Measurements from ENCODE around the gene CNIH4.
"Not testable (repeated sequence)": the region's sequence is repeated elsewhere in the genome, so short reads cannot be mapped to it uniquely, and the experiment has no call there.

CNIH4 gene

DNA sequence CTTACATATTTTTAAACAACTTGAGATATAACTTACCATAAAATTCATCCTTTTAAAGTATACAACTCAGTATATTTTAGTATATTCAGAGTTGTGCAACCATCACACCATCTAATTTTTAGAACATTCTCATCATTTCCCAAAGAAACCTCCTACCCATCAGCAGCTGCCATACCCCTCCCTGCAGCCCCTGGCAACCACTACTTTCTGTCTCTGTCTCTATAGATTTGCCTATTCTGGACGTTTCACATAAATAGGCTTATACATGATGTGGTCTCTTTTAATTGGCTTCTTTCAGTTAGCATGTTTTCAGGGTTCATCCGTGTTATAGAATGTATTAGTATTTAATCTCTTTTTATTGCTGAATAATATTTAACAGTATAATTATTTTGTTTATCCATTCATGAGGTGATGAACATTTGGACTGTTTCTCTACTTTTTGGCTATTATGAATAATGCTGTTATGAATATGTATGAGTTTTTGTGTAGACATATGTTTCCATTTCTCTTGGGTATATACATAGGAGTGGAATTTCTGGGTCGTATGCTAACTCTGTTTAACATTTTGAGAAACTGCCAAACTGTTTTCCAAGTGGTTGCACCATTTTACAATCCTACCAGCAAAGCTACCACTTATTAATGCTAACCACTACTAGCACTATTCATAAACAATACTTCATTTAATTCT is 48.4 kb downstream of the CNIH4 start:
- no peak for DNase-seq

DNA sequence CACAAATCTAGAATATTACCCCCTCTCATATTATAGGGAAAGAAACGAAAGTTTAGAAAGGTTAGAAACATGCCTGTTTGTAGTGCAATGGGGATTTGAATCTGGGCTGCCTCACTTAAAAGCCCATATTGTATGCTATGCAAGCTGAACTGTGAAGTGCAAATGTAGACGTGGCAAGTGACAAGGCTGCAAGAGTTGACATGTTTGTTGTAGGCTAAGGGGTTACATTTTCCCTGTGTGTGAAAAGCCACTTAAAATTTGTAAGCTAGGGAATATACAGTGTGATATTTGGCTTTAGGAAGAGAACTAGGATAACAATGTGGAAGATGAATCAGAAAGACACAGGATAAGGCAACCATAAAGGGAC is 48.9 kb downstream of the CNIH4 start:
- DNase-seq: no peak

DNA sequence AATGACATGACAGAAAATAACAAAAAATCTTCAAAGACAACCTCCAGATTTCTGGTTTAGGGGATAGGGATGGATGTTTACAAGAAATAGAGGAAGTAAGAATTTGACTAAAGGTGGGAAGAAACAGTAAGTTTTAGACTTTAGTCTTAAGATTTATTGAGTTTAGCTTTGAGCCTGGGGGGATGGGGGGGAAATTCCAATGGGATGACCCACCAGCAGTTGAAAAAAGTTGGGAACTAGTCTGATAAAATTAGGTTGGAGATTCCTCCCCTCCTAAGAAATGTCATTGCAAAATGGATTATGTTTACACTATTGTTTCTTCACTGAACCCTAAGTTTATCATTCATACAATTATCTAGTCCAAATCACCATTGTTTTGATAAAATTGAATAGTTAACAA is 49.5 kb downstream of the CNIH4 start:
- no peak for DNase-seq

DNA sequence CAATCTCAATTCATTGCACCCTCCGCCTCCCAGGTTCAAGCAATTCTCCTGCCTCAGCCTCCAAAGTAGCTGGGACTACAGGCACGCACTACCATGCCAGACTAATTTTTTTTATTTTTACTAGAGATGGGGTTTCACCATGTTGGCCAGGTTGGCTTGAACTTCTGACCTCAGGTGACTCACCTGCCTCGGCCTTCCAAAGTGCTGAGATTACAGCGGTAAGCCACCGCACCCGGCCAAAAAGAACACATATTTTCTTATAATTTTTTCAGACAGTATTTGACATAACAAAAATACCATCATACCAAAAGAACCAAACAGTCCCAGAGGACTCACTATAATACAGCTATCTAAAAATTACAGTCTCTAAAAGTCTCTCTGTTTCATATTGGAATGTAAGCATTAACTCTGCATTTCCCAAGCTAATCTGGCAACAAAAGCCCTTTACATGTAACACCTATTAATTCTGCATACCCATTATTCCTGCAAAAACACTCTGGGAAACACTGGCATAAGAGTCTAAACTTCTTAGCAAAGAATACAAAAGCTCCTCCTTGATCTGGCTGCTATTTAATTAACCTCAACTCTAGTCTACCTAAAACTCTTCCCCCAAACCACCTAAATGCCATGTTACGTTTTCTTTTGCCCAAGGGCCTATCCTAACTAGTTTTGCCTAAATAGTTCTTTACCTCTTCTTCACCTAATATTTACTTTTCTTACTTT is 51.1 kb downstream of the CNIH4 start:
- DNase-seq: no peak

DNA sequence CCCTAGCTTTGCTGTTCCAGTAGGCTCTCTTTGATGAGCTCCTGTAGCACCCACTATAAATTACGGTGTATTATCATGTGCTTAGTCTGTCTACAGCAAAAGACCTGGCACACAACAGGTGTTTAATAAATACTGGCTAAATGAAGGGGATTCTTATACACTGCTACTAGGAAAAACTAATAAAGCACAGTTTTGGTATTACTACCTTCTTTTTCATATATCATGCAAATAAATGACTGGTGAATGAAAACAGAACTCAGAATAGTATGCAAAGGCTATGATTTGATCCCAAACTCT is 51.6 kb downstream of the CNIH4 start:
- no peak for DNase-seq

DNA sequence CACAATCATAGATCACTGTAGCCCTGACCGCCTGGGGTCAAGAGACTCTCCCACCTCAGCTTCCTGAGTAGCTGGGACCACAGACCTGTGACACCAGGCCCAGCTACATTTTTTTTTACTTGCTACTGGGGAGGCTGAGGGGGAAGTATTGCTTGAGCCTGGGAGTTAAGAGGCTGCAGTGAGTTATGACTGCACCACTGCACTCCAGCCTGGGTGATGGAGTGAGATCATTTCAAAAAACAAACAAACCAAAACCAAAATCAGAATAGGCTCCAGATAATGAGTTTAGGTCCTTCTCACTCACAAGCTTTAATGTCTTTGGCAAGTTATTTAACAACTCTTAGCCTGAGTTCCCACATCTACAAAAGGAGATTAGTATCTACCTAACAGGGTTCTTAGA is 55.1 kb downstream of the CNIH4 start:
- no peak for DNase-seq

DNA sequence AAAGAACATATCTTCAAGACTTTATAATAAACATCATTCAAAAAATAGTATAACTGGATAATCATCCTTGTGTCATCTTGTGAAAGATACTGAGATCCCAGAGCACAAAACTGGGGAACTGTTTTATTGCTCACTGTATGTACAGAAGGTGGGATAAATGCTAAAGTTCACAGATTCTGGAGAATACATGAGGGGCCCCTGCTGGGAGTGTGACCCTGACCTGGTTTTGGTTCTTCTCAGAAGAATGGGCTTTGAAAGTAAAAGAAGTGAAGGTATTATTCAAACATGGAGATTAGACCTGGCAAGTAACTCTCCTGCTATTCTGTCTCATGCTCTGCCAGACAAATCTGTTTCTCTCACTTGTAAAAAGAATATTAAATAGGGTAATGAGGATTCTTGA is 63.4 kb downstream of the CNIH4 start:
- DNase-seq: no peak

DNA sequence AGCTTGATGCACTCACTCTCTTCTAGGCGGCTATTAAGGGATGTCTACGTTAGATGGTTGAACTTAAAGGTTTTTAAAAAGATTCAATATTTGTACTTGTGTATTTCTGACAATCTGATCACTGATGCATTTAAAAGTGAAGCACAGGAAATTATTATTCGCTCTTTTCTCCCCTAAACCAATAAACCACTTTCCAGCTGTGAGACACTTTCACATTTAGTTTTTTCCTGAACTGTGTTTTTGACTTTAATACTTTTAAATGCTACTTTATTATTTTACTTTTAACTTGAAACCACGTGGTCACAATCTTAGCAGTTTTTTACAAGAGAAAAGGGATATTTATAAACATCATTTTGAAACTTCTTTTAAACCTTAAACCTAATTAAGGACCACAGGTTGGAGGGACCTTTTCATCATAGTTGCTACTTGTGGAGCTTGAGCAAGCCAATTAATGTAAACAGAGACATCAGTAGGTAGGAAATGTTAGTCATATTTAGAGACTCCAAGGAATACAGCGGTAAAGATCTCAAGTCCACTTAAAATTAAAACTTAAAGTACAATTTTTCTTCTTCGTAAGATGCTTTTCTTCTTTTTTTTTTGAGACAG is 68.7 kb downstream of the CNIH4 start:
- no peak for DNase-seq

DNA sequence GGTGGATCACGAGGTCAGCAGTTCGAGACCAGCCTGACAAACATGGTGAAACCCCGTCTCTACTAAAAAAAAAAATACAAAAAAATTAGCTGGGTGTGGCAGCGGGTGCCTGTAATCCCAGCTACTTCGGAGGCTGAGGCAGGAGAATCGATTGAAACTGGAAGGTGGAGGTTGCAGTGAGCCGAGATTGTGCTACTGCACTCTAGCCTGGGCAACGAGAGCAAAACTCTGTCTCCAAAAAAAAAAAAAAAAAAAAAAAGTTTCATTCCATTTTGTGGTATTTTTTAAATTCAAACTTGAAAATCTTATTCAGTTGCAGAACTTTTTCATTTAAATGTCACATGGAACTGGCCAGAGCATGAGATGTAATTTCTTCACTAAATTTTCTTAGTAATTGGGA is 70.2 kb downstream of the CNIH4 start:
- not testable (repeated sequence) for DNase-seq

DNA sequence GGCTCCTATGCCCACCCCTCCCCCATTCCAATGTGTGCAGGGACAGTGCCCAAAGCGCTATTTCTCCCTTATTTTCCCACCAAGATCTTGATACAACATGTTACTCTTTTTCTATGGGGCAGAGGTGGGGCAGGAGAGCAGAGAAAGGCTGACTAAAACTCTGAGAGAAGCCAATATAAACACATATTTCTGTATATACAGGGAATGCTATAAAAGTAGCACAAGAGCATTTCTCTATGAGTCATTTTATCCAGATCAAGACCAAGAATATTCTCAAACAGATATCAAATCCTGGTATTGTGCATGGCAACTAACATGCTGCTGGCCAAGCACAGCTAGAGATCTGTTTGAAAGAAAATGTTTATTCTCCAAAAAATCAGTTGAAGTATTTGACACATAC is 70.7 kb downstream of the CNIH4 start:
- no peak for DNase-seq

DNA sequence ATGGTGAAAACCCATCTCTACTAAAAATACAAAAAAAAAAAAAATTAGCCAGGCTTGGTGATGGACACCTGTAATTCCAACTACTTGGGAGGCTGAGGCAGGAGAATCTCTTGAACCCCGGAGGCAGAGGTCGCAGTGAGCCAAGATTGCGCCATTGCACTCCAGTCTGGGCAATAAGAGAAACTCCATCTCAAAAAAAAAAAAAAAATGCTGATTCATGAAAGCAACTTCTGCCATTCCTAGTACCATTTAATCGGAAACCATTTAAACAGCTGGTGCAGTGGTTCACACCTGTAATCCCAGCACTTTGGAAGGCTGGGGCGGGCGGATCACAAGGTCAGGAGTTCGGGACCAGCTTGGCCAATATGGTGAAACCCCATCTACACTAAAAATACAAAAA is 72.0 kb downstream of the CNIH4 start:
- DNase-seq: not testable (repeated sequence)
